Measurements from ENCODE around the gene ZBTB18. TPM values are rescaled to one million over a fixed set of nuclear protein-coding genes. Genes with fewer than 3 reads are reported as not detected.

ZBTB18 gene
- total RNA-seq, 1 donor = 12.1 TPM

GRCh38 chr1:244057474-244058385 lies 6.6 kb downstream of the ZBTB18 start:
- no peak for DNase-seq (ENCODE audit: low read depth)
- no peak overlapping the region for H3K4me3 ChIP-seq (ENCODE audit: low read depth, low read length)
- TF ChIP-seq CTCF (IDR thresholded peaks at IDR 0.05; ENCODE audit: insufficient read depth, low read depth, low read length) = no peak

- DNase-seq (ENCODE audit: low read depth) = no peak
- TF ChIP-seq CTCF (IDR thresholded peaks at IDR 0.05; ENCODE audit: insufficient read depth, low read depth, low read length) = no peak
- no peak overlapping the region for H3K4me3 ChIP-seq (ENCODE audit: low read depth, low read length)
Observed at GRCh38 chr1:244060117-244060516, 9.0 kb downstream of the ZBTB18 start.

GRCh38 chr1:244060686-244061085 lies 9.6 kb downstream of the ZBTB18 start:
- H3K4me3 ChIP-seq (ENCODE audit: low read depth, low read length) = no peak overlapping the region
- DNase-seq (ENCODE audit: low read depth) = no peak
- TF ChIP-seq CTCF (IDR thresholded peaks at IDR 0.05; ENCODE audit: insufficient read depth, low read depth, low read length) = no peak

GRCh38 chr1:244062156-244062725 lies 11.2 kb downstream of the ZBTB18 start:
- no peak for TF ChIP-seq CTCF (IDR thresholded peaks at IDR 0.05; ENCODE audit: insufficient read depth, low read depth, low read length)
- no peak overlapping the region for H3K4me3 ChIP-seq (ENCODE audit: low read depth, low read length)
- no peak for DNase-seq (ENCODE audit: low read depth)

- TF ChIP-seq CTCF (IDR thresholded peaks at IDR 0.05; ENCODE audit: insufficient read depth, low read depth, low read length) = no peak
- DNase-seq (ENCODE audit: low read depth) = no peak
Observed at GRCh38 chr1:244063498-244063897, 12.4 kb downstream of the ZBTB18 start.

GRCh38 chr1:244064621-244065020 lies 13.5 kb downstream of the ZBTB18 start:
- TF ChIP-seq CTCF (IDR thresholded peaks at IDR 0.05; ENCODE audit: insufficient read depth, low read depth, low read length) = no peak
- H3K4me3 ChIP-seq (ENCODE audit: low read depth, low read length) = no peak overlapping the region
- DNase-seq (ENCODE audit: low read depth) = no peak

More at GRCh38 chr1:244063498-244063897, 12.4 kb downstream of the ZBTB18 start:
- no peak overlapping the region for H3K4me3 ChIP-seq (ENCODE audit: low read depth, low read length)

Measured in fibroblast of villous mesenchyme (primary cell).